Caco-2 (cell line): ENCODE results near the gene LCN2. TPM values are rescaled to one million over a fixed set of nuclear protein-coding genes. Genes with fewer than 3 reads are reported as not detected.

Experiments
- BruUV-seq: library from RNA; stranded (reverse); fragments of 400-500 nt; replicated peaks from 2 replicates; lab custom pipeline; 2021; lab: Mats Ljungman, UMichigan
- CTCF ChIA-PET: fragments of 300-600 bp; sonication (Branson Sonifier 250); formaldehyde crosslinking; loops from one replicate; lab custom pipeline; 2022; ENCODE audit warnings: antibody characterized with exemption; lab: Charles Lee
- POLR2A ChIA-PET: fragments of 300-600 bp; sonication (Branson Sonifier 250); formaldehyde crosslinking; loops from one replicate; lab custom pipeline; 2022; ENCODE audit warnings: antibody characterized with exemption; lab: Charles Lee
- DNase-seq, 2 experiments: peaks; one replicate each; pipeline versions ENCODE4 v3.0.0 to v3.0.0-alpha.2; 2020 to 2022
- H3K27me3 ChIP-seq: replicated peaks from 2 replicates; pipeline ENCODE4 v1.6.0; 2011; ENCODE audit warnings: low read length; ENCODE audit not compliant: control insufficient read depth, insufficient read depth
- H3K36me3 ChIP-seq: 2 replicates; pipeline ENCODE4 v1.5.1; 2011; ENCODE audit warnings: low read length; ENCODE audit not compliant: control insufficient read depth, insufficient read depth
- H3K4me1 ChIP-seq: fragments of 250-450 bp; sonication (Bioruptor Pico); 2 replicates; pipeline ENCODE4 v1.5.1; 2020; ENCODE audit warnings: mild to moderate bottlenecking
- H3K4me3 ChIP-seq: 2 replicates; pipeline ENCODE4 v1.5.1; 2011; ENCODE audit warnings: low read depth, mild to moderate bottlenecking, control low read depth, low read length
- H3K9me3 ChIP-seq: fragments of 250-450 bp; sonication (Bioruptor Pico); 2 replicates; pipeline ENCODE4 v1.5.1; 2020; ENCODE audit warnings: mild to moderate bottlenecking, moderate library complexity
- H3K27ac Mint-ChIP-seq: one replicate; pipeline ENCODE4 v1.8.0; 2022; ENCODE audit warnings: mixed read lengths; ENCODE audit not compliant: unreplicated experiment
- H3K27me3 Mint-ChIP-seq: one replicate; pipeline ENCODE4 v1.8.0; 2022; ENCODE audit warnings: mixed read lengths; ENCODE audit not compliant: insufficient read depth, unreplicated experiment
- H3K36me3 Mint-ChIP-seq: one replicate; pipeline ENCODE4 v1.8.0; 2022; ENCODE audit warnings: mild to moderate bottlenecking, mixed read lengths; ENCODE audit not compliant: insufficient read depth, unreplicated experiment
- H3K4me1 Mint-ChIP-seq: one replicate; pipeline ENCODE4 v1.8.0; 2022; ENCODE audit warnings: low read depth, mixed read lengths; ENCODE audit not compliant: unreplicated experiment
- H3K4me3 Mint-ChIP-seq: one replicate; pipeline ENCODE4 v1.8.0; 2022; ENCODE audit warnings: mild to moderate bottlenecking, moderate library complexity, mixed read lengths; ENCODE audit not compliant: unreplicated experiment
- H3K9me3 Mint-ChIP-seq: one replicate; pipeline ENCODE4 v1.8.0; 2022; ENCODE audit warnings: mixed read lengths; ENCODE audit not compliant: unreplicated experiment
- intact Hi-C: fragments of 100-400 bp; cut with micrococcal nuclease; formaldehyde crosslinking; loops from one replicate; pipeline ENCODE4 v1.10.0; 2022; ENCODE audit not compliant: unreplicated experiment
- total RNA-seq: library from RNA; stranded (reverse); gene quantifications from 2 replicates; pipeline ENCODE4 v1.2.3, GENCODE V29; 2022
- TF ChIP-seq, protein P1 (sequence below), 2 experiments: fragments of 200-600 bp in 1 of 2; IDR thresholded peaks; 1 replicate in 1 of 2; 2 replicates in 1 of 2; pipeline versions ENCODE4 v1.5.1 to v1.8.0; 2011 to 2022; ENCODE audit warnings: antibody characterized with exemption in 1 of 2, control low read depth in 1 of 2, inconsistent platforms in 1 of 2, low read depth in 1 of 2, low read length in 1 of 2, mild to moderate bottlenecking in 1 of 2, moderate library complexity in 1 of 2; ENCODE audit not compliant: insufficient read depth in 1 of 2, severe bottlenecking in 1 of 2, unreplicated experiment in 1 of 2

The LCN2 gene
- total RNA-seq, 1 experiment from 2014 or later = not detected

DNA sequence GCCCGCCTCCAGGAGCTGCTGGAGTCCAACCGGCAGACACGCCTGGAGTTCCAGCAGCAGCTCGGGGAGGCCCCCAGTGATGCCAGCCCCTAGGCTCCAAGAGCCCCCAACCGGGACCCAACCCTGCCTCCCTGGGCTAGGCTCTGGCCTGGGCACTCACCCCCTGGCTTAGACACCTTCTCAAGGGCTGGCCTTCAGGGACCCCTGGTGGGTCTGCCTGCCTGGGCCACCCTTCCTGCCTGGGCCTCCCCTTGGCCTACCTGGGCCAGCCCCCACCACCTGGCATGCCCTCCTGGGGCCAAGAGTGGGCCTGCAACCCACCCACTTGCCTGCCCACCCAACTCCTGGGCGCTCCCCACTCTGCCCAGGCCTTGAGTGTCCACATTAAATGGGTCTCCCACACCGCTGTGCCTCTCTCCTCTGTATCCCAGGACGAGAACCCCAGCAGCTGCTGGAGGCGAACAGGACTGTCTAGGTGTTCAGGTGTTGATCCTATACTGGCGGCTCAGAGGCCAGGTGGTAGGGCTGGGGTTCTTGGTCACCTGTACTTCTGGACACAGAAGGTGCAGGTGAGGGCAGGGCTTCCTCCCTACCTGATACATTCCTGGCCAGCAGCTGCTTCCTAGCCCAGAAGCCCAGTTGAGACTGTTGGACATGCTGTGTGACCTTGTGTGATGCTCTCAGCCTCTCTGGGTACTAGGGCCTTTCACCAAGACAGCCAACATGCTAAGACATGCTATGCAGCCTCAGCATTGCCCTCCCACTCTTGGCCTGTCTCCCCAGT is 14.5 kb downstream of the LCN2 start:
- Histone ChIP-seq H3K4me1 (peaks cover 8% of the 10 kb centered on the region; the same call in 1 of the 2 replicates), H3K27me3 (no peaks in the 10 kb centered on the region), H3K9me3 (no peaks in the 10 kb centered on the region), H3K36me3 (peaks cover 2% of the 10 kb centered on the region), H3K4me3 (no peak overlapping the region)
- ChIA-PET CTCF (no interaction called here), POLR2A (no interaction called here)
- intact Hi-C loops = no loop called here
- Mint-ChIP-seq H3K36me3 (peaks cover 60% of the 10 kb centered on the region), H3K9me3 (no peaks in the 10 kb centered on the region), H3K27ac (no peak overlapping the region), H3K4me3 (no peak overlapping the region), H3K4me1 (no peaks in the 10 kb centered on the region), H3K27me3 (no peaks in the 10 kb centered on the region)
- BruUV-seq = no TSS peak
- DNase-seq = no peak
- TF ChIP-seq, protein P1, sequence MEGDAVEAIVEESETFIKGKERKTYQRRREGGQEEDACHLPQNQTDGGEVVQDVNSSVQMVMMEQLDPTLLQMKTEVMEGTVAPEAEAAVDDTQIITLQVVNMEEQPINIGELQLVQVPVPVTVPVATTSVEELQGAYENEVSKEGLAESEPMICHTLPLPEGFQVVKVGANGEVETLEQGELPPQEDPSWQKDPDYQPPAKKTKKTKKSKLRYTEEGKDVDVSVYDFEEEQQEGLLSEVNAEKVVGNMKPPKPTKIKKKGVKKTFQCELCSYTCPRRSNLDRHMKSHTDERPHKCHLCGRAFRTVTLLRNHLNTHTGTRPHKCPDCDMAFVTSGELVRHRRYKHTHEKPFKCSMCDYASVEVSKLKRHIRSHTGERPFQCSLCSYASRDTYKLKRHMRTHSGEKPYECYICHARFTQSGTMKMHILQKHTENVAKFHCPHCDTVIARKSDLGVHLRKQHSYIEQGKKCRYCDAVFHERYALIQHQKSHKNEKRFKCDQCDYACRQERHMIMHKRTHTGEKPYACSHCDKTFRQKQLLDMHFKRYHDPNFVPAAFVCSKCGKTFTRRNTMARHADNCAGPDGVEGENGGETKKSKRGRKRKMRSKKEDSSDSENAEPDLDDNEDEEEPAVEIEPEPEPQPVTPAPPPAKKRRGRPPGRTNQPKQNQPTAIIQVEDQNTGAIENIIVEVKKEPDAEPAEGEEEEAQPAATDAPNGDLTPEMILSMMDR (IDR thresholded peaks at IDR 0.05; ENCODE audit: insufficient read depth in 1 of 2, low read depth in 1 of 2, low read length in 1 of 2, severe bottlenecking in 1 of 2, unreplicated experiment in 1 of 2) = no peak

DNA sequence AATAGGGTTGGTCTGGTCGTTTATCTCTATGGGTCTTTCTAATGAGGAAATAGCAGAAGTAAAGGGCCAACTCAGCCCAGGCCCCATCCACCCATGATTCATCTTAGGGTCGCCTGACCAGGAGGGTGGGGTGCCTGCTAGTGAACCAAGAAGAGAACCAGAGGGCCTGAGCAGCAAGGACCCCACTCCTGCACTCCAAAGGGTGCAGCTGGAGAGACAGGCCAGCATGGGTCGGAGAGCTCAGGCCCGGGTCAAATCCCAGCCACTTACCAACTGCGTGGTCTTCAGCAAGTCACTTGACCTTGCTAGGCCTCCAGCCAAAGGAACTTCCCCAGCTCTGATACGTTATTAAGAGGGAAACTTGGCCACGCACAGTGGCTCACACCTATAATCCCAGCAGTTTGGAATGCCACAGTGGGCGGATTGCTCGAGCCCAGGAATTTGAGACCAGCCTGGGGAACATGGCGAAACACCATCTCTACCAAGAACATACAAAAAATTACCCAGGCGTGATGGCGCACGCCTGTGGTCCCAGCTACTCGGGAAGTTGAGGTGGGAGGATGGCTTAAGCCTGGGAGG is 15.1 kb downstream of the LCN2 start:
- Histone ChIP-seq H3K27me3 (no peaks in the 10 kb centered on the region), H3K36me3 (peaks cover 2% of the 10 kb centered on the region), H3K9me3 (no peaks in the 10 kb centered on the region), H3K4me3 (no peak overlapping the region), H3K4me1 (peaks cover 6% of the 10 kb centered on the region; the same call in 1 of the 2 replicates)
- H3K36me3 Mint-ChIP-seq = peaks cover 65% of the 10 kb centered on the region
- POLR2A ChIA-PET = no interaction called here
- DNase-seq = no peak
- intact Hi-C loops = no loop called here
- H3K9me3 Mint-ChIP-seq = no peaks in the 10 kb centered on the region
- TF ChIP-seq, protein P1 (IDR thresholded peaks at IDR 0.05; ENCODE audit: insufficient read depth in 1 of 2, low read depth in 1 of 2, low read length in 1 of 2, severe bottlenecking in 1 of 2, unreplicated experiment in 1 of 2) = no peak
- H3K4me1 Mint-ChIP-seq = no peaks in the 10 kb centered on the region
- no peak overlapping the region for H3K27ac Mint-ChIP-seq
- no TSS peak for BruUV-seq
- CTCF ChIA-PET = no interaction called here
- H3K27me3 Mint-ChIP-seq = no peaks in the 10 kb centered on the region
- H3K4me3 Mint-ChIP-seq = no peak overlapping the region

DNA sequence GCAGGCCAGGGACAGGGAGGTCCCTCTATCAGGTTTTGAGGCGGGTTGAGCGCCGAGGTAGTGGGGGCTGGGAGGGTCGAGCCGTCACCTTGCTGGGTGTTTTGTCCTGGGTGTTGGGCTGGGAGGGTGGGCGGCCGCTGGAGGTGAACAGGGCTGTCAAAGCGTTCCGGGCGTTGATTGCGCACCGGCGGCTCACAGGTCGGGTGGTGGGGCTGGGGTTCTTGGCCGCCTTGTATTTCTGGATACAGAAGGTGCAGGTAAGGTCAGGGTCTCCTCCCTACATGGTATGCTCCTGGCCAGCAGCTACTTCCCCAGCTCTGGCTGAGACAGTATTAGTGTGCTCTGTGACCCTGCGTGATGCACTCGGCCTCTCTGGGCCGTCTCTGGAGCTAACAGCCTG is 16.9 kb downstream of the LCN2 start:
- Mint-ChIP-seq H3K27ac (no peak overlapping the region), H3K36me3 (peaks cover 65% of the 10 kb centered on the region), H3K4me1 (no peaks in the 10 kb centered on the region), H3K9me3 (no peaks in the 10 kb centered on the region), H3K4me3 (no peak overlapping the region), H3K27me3 (no peaks in the 10 kb centered on the region)
- ChIA-PET CTCF (no interaction called here), POLR2A (no interaction called here)
- intact Hi-C loops = no loop called here
- Histone ChIP-seq H3K27me3 (no peaks in the 10 kb centered on the region), H3K4me1 (0 out of 2 replicates have a peak, but pooled peaks cover 2% of the 10 kb centered on the region), H3K4me3 (no peak overlapping the region), H3K36me3 (peaks cover 2% of the 10 kb centered on the region), H3K9me3 (no peaks in the 10 kb centered on the region)
- DNase-seq = no peak
- TSS peak; percentile 25 for BruUV-seq
- TF ChIP-seq, protein P1 (IDR thresholded peaks at IDR 0.05; ENCODE audit: insufficient read depth in 1 of 2, low read depth in 1 of 2, low read length in 1 of 2, severe bottlenecking in 1 of 2, unreplicated experiment in 1 of 2) = no peak
